ENCODE results near the gene TNS1.

The TNS1 gene

GRCh38 chr2:217904614-217904965, 98.2 kb downstream of the TNS1 start:
- no peaks in the 10 kb centered on the region for H3F3A ChIP-seq (ENCODE audit: insufficient read depth, low read length)
- H3K9me3 ChIP-seq (replicated peaks; ENCODE audit: insufficient read depth, low read length) = no peaks in the 10 kb centered on the region
- DNase-seq = no peak
- H3K4me3 ChIP-seq (ENCODE audit: low read length) = no peak overlapping the region
- no peak overlapping the region for H3K27ac ChIP-seq (ENCODE audit: low read length)
- no peaks in the 10 kb centered on the region for H4K20me1 ChIP-seq (ENCODE audit: insufficient read depth, low read length)
- no peaks in the 10 kb centered on the region for H3K79me2 ChIP-seq (ENCODE audit: low read length)
- H3K27me3 ChIP-seq (replicated peaks; ENCODE audit: insufficient read depth, low read length) = peaks cover 4% of the 10 kb centered on the region; the same call in 1 of the 2 replicates
- no peak for TF ChIP-seq EZH2 (optimal IDR thresholded peaks at IDR 0.05; ENCODE audit: low read depth, low read length)
- no peak for TF ChIP-seq CTCF (IDR thresholded peaks at IDR 0.05; ENCODE audit: low read length)
- TF ChIP-seq EZH2phosphoT487 (IDR thresholded peaks at IDR 0.05; ENCODE audit: low read length) = no peak
- no peak overlapping the region for H3K9ac ChIP-seq (ENCODE audit: low read length)
- H3K36me3 ChIP-seq (replicated peaks; ENCODE audit: insufficient read depth, low read length) = no peaks in the 10 kb centered on the region
- no peaks in the 10 kb centered on the region for H3K9me2 ChIP-seq (replicated peaks; ENCODE audit: insufficient read depth, low read length)
- H3K4me1 ChIP-seq (ENCODE audit: low read length) = no peaks in the 10 kb centered on the region
- H2AFZ ChIP-seq (ENCODE audit: low read length) = no peak overlapping the region
- H3K4me2 ChIP-seq (ENCODE audit: low read depth, low read length) = no peak overlapping the region

GRCh38 chr2:217903859-217904613, 98.8 kb downstream of the TNS1 start:
- Histone ChIP-seq H3K4me1 (ENCODE audit: low read length) (no peaks in the 10 kb centered on the region), H3K9ac (ENCODE audit: low read length) (no peak overlapping the region), H3K9me2 (replicated peaks; ENCODE audit: insufficient read depth, low read length) (no peaks in the 10 kb centered on the region), H3K4me3 (ENCODE audit: low read length) (no peak overlapping the region), H3K79me2 (ENCODE audit: low read length) (no peaks in the 10 kb centered on the region), H3K27ac (ENCODE audit: low read length) (no peak overlapping the region), H3K36me3 (replicated peaks; ENCODE audit: insufficient read depth, low read length) (no peaks in the 10 kb centered on the region), H2AFZ (ENCODE audit: low read length) (no peak overlapping the region), H3K9me3 (replicated peaks; ENCODE audit: insufficient read depth, low read length) (no peaks in the 10 kb centered on the region), H4K20me1 (ENCODE audit: insufficient read depth, low read length) (no peaks in the 10 kb centered on the region), H3K4me2 (ENCODE audit: low read depth, low read length) (no peak overlapping the region), H3F3A (ENCODE audit: insufficient read depth, low read length) (no peaks in the 10 kb centered on the region), H3K27me3 (replicated peaks; ENCODE audit: insufficient read depth, low read length) (peaks cover 4% of the 10 kb centered on the region; the same call in 1 of the 2 replicates)
- TF ChIP-seq EZH2phosphoT487 (IDR thresholded peaks at IDR 0.05; ENCODE audit: low read length) (no peak), CTCF (IDR thresholded peaks at IDR 0.05; ENCODE audit: low read length) (no peak), EZH2 (optimal IDR thresholded peaks at IDR 0.05; ENCODE audit: low read depth, low read length) (no peak)
- DNase-seq = no peak

GRCh38 chr2:217903142-217903858, 99.5 kb downstream of the TNS1 start:
- no peak for TF ChIP-seq EZH2 (optimal IDR thresholded peaks at IDR 0.05; ENCODE audit: low read depth, low read length)
- no peak for TF ChIP-seq EZH2phosphoT487 (IDR thresholded peaks at IDR 0.05; ENCODE audit: low read length)
- TF ChIP-seq CTCF (IDR thresholded peaks at IDR 0.05; ENCODE audit: low read length) = no peak
- H3K27ac ChIP-seq (ENCODE audit: low read length) = no peak overlapping the region
- H3K9me3 ChIP-seq (replicated peaks; ENCODE audit: insufficient read depth, low read length) = no peaks in the 10 kb centered on the region
- H3K36me3 ChIP-seq (replicated peaks; ENCODE audit: insufficient read depth, low read length) = no peaks in the 10 kb centered on the region
- H3K79me2 ChIP-seq (ENCODE audit: low read length) = no peaks in the 10 kb centered on the region
- peaks cover 4% of the 10 kb centered on the region; the same call in 1 of the 2 replicates for H3K27me3 ChIP-seq (replicated peaks; ENCODE audit: insufficient read depth, low read length)
- H2AFZ ChIP-seq (ENCODE audit: low read length) = no peak overlapping the region
- no peaks in the 10 kb centered on the region for H3K9me2 ChIP-seq (replicated peaks; ENCODE audit: insufficient read depth, low read length)
- no peaks in the 10 kb centered on the region for H4K20me1 ChIP-seq (ENCODE audit: insufficient read depth, low read length)
- H3K9ac ChIP-seq (ENCODE audit: low read length) = no peak overlapping the region
- H3K4me2 ChIP-seq (ENCODE audit: low read depth, low read length) = no peak overlapping the region
- DNase-seq = no peak
- H3F3A ChIP-seq (ENCODE audit: insufficient read depth, low read length) = no peaks in the 10 kb centered on the region
- no peak overlapping the region for H3K4me3 ChIP-seq (ENCODE audit: low read length)
- H3K4me1 ChIP-seq (ENCODE audit: low read length) = no peaks in the 10 kb centered on the region

All from MM.1S (cell line).